HG03565 (cell line): Measurements from ENCODE around the gene PTPRD.

Experiments used
- ATAC-seq: cut with Tn5 transposase; IDR thresholded peaks from one replicate; pipeline ENCODE4 v1.9.1; 2021; ENCODE audit warnings: mild to moderate bottlenecking, moderate library complexity; ENCODE audit not compliant: unreplicated experiment

Gene PTPRD

DNA sequence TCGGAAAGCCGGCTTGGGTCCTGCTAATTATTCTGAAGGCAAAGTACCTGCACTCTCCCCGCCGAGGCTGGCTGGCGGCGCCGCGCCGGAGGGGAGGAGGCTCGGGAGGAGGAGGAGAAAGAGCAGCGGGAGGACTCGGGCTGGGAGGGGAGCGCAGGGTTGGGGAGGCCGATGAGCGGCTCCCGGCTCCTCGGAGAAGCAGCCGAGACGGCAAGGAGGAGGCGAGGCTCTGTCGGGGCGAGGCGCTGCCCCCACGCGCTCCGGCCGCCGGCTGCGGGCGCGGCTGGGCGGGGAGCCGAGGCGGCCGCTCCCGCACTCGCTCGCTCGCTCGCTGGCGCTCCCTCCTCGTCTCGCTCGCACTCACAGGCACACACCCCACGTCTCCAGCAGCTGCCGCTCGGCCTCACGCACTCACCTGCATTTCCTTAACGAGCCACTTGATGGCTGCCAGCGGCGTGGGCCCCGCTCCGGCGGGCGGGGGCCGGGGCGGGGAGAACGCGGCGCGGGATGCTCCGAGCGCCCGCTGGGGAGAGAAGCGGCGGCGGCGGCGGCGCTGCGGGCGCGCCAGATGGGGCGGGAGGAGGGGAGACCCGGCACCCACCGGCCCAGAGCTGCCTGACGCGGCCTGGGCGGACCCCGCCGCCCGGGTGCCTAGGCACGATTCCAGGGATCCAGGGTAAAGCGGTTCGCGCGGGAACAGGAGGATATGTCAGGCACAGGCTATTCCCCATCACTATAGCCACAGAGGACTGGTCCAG is at the start of gene PTPRD:
TSS of gene PTPRD (minus strand) at position 362 of the 758 bp plus-strand sequence.
- ATAC-seq: peak; percentile 95

DNA sequence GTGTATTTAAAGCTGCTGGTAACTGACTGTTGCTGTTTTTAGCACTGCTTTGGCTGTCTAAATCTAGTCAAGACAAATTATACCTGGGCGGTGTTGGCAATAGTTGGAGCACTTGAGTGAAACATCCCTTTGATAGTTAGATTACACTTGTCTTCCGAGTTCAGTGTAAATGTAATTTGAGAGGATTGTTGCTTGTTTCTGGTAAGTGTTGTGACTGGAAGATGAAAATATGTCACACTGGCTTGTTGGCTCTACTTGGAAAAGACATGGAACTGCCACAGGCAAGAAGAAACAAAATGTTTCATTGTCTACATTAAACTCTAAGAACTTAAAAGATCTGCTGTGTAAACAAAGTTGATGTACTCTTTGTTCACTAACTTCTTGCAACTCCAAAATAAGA is 49.2 kb upstream of the PTPRD start:
- ATAC-seq: no peak

DNA sequence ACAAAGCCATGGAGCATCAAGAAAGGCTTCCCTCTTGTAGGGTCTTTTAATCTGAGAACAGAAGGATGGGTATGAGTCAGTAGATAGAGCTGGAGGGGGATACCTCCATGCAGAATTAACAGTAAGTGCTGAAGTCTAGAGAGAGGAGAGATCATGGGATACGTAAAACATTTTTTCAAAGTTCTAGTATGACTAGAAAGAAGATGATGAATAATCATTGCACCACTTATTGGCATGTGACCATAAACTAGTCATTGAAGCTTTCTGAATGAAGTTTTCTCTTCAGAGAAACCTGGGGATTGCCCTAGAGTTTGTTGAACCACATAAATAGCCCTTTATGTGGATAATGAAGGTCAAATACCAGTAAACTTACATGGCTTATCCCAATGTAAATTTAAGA is 48.6 kb upstream of the PTPRD start:
- ATAC-seq: no peak

DNA sequence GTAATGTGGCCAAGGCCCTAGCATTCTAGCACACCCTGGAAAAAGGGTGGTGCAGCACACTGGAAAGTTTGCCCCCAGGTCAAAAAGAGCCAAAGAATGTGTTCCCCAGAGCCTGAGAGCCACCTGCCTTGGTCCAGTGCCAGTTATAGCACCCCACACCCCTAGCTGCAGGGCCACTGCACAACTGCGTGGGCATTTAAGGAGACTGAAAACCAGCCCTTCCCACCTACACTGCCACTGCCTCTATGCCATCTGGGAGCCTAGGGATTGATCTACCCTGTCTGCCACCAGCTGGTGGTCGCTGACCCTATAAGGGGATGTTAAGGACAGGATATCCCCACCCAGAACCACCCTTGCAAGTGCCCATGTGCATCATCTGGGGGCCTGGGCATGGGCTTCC is 38.2 kb upstream of the PTPRD start:
- no peak for ATAC-seq

DNA sequence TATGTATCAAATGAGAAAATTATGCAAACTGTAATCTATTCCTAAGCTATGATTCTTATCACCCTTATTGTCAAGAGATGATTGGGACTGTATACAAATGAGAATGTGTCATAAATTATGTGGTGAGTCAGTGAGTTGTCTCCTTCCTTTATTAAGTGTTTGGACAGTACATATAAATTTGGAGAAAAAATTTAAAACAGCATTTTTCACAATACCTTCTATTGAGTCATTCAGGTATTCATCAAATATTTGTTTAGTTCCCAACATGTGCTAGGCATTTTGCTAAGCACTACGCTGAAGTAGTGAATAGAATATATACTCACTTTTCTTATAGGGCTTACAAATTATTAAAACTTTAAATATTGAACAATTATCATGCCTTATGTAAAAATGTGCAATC is 36.3 kb upstream of the PTPRD start:
- no peak for ATAC-seq

DNA sequence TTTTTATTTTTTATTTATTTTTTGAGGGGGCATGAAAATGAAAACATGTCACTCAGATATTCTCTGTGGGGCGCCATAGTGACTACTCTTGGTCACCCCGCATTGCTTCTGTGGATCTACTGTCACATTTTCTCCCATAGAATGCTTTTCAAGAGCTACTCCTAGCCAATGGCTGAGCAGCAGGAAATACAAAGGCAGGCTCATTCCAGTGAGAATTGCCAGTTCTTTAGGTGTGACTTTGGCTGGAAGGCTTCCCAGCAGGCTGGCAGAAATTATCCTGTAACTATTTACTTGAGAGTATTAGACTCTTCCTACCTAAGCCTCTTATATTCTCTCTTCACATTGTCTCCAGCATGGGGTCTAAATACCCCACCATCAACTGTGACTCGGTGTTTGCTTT is 21.0 kb upstream of the PTPRD start:
- no peak for ATAC-seq

DNA sequence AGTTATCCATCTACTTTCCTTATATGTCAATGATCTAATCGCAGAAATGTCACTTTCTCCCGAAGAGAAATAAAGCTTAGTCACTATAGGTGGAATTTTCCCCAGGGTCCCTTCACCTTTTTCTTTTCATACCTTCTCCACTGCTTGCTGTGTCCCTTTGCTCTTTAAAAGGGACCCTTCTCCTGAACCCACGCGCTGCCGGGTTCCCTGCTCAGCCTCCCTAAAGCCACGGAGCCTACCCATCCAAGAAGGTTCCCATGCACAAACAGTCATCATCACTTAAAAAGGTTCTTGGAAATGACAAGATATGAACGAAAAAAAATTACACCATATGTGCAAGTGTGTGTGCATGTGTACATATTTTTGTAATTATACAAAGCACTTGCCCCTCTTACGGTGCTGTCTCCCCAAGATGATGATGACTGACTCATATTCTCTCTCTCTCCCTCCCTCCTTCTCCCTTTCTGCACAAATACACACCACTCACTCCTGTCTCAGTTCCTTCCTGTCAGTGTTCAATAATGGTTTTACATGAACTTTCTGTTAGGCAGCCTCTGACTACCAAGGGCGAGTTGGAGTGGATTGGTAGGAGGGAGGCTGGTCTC is 1.5 kb upstream of the PTPRD start:
- ATAC-seq: no peak

DNA sequence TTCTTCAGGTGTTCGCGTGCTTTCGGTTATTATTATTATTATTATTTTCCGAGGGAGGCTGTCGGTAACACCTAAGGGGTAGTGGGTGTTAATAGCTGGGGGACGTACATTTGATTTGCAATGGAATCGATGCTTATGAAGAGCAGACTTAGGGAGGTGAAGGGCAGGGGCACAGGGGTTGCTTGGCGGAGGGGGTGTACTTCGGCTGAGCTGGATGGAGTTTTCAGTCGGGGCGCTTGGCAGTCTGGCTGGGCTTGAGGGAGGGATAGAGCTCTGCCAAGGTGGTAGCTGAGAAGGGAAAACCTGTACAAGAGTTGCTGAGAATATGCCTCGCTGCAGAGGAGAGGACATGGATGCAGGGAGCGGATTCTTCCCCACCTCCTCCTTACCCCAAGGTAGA is 617 bp upstream of the PTPRD start:
- ATAC-seq: no peak

DNA sequence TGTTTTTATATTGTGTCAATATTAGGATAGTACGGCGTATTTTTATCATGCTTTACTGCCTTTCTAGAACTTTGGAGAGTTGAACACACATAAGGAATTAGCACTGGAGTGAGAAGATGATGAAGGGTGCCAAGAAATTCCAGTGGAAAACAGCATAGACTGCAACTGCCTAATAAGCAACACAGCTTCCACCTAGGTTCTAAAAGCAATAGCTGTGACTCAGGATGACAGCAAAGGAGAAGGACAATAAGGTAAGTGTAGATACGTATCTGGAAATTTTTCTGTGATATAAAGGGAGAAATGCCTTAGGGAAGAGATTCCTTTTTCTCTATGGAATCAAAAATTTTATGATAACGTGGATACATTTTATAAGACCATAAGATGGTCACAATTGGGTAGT is 7.4 kb downstream of the PTPRD start:
- ATAC-seq: no peak

DNA sequence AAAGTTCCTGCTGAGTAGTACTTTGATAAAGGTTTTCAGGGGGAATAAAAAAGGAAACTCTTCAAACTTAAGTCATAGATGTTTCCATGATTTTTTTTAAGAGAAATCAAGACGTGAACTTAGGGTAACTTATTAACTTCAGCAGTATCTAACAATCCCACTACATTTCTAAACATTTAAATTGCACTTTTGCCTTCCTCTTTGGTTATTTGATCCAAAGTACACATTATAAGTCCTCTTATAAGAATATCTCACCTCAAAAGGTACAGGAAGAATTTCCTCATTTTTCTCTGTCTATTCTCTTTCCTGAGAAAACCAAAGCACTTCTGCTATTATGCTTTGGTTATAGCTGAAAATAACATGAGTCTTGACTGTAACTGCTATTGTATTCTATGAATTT is 7.9 kb downstream of the PTPRD start:
- no peak for ATAC-seq

DNA sequence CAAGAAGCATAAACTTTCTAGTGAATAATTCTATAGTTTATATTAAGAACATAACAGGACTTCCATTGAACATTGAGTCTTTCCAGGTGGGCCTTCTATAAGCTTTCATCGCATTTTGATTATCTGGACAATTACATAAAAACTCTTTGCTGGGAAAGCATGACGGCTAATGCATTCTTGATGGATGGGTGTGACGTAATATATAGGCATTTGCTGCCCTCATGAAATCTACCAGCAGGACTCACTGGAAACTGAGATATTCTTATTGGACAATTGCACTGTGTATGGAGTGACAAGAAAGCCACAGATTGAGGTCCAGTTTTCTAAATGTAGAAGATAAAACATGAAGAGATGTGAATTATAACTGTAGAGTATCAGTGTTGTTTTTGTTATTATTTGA is 15.0 kb downstream of the PTPRD start:
- ATAC-seq: no peak

DNA sequence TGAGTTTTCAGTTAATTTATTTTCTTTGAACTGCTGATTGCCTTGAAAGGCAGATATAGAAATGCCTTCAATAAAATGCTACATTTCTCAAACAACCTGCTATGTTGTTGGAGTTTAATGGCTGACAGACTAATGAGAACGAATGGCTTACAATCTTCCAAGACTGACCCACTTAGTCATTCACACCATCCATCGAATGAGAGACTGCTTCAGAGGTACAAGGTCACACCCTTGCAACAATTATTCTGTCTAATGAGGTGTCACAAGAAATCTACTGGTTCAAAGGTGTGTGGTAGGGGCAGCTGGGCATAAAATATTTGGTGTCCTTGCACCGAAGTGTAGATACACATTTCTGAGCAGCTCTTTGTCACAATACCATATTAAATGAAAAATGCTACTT is 18.3 kb downstream of the PTPRD start:
- ATAC-seq: no peak

DNA sequence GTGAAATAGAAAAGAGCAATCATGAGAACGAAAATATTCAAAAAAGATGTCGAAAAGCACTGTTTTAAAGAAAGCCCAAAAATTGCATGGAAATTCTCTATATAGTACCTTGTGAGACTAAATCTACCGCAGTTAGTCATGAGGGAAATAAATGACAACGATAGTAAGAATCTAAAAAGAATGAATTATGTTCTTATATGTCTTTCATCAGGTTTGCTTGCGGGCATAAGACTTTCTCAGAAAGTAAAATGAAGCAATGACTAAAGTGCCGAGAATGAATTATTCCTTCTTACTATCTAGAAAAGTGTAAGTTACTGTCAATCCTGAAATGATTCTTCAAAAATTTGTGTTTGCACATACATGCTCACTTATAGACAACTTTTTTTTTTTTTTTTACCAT is 26.4 kb downstream of the PTPRD start:
- no peak for ATAC-seq

DNA sequence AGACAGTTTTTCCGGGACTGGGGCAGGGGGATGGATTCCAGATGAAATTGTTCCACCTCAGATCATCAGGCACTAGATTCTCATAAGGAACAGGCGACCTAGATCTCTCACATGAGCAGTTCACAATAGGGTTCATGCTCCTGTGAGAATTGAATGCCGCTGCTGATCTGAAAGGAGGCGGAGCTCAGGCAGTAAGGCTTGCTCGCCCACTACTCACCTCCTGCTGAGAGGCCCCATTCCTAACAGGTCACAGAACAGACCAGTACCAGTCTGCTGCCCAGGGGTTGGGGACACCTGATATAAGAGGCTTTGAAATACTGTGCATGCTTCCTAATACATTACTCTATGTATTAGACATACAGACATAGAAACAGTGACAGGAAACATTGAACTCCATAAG is 41.1 kb downstream of the PTPRD start:
- no peak for ATAC-seq

DNA sequence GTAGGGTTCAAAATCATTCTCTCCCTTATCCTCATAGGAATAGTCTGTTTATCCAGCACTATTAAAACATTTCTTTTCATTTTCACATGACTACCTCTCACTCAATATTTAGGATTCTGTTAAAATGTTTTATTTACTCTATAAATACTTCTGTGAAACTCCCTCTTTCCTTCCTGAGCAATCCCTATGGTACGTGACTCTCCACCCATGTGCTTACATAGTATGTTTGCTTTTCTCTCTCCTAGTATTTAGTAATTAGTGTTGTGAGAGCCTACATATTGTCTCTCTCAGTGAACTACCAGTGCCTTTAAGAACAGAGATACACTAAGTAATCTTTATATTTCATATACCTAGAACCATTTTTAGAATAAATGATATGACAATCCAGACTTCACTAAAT is 46.0 kb downstream of the PTPRD start:
- no peak for ATAC-seq

DNA sequence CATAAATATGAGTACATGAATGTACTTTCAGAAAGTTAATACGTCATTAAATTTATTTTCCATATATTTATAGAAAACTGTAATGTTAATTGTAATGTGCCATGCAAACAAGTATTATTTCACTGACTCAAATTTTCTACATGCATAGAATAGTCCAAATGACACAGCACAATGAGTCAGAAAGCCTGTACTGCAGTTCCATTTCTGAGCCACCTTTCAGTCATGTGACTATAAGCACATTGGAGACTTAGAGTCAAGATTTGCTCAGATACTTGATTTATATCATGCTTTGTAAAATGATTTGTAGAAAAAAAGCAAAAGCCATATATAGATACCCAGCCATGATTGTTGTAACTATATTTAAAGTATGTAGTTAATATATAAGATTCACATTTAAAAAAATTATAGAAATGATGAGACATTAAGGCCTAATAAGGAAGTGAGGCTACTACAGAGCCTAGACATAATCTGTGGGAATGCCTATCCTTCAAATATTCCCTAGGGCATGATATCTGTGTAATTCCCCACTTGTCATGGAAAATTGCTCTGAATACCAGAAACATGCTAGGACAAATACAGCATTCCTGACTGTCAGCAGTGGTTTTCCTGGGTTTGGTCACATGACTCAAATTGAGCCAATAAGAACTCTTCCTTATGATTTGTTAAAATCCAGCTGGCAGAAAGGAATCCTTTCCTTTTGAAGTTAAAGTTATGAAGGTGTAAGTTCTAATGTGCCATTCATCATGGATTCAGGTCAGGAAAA is 50.0 kb downstream of the PTPRD start:
- ATAC-seq: no peak

DNA sequence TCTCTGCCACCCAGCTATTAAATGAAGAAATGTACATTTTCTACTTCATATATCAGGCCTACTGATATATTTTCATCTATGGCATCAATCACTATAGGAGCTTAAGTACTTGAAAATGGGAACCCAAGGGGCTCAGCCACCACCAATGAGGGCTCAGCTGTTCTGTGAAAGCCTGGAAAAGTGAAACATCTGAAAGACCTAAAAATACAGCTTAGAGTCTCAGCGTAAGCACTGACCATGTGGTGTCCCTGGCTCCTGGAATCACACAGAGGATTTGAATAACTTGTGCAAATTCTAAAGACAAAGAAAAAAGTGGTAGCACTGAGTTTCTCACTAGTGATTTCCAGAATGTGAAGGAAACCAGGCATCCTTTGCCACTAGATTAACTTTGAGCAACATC is 64.5 kb downstream of the PTPRD start:
- no peak for ATAC-seq

DNA sequence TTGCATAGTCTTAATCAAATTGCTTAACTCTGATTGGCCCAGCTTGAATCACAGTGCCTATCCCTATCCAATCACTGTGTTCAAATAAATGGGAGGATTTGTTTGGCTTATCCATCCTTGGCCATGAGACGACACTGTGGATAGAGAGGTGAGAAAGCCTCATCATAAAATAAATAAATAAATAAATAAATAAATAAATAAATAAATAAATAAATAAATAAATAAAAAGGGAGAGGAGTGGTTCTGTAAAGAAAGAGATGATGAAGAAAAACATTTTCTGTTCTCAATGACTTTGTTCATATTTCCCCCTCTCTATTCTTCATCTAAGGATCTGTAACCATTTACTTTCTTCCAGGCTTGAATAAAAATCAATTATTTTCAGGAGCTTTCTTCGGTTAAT is 74.7 kb downstream of the PTPRD start:
- no peak for ATAC-seq

DNA sequence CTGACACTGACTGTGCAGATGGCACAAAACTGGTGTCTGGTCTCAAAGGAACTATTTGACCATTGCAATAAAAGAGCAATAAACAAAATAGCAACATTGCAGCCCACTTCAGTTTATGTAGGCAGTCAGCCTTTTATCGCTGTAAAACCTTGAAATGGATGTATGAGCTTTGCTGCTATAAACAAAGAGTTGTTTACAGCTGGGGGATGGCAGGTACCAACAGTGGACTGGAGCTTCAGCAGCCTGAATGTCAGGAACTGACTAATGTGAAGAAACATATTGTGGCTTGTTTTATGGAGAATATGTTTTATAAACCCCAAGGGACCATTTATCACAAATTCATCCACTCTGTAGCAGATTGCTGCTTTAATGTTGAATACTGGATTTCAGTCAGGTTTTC is 78.0 kb downstream of the PTPRD start:
- no peak for ATAC-seq

DNA sequence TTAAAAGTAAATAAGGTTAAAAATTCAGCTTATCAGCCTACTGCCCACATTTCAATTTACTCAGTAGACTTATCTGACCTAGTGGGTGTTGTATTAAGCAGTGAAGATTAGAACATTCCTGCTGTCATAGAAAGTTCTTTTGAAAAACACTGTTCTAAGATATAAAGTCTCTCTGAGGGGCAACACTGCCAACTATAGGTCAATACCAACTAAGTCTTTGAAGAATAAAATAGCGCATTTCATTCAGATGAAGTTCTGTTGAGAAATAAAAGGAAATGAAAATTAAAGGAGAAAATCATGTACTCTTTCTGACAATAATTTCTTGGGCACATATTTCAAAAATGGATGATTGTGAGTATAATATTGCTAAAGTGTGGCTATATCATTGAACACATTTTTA is 86.8 kb downstream of the PTPRD start:
- ATAC-seq: no peak

DNA sequence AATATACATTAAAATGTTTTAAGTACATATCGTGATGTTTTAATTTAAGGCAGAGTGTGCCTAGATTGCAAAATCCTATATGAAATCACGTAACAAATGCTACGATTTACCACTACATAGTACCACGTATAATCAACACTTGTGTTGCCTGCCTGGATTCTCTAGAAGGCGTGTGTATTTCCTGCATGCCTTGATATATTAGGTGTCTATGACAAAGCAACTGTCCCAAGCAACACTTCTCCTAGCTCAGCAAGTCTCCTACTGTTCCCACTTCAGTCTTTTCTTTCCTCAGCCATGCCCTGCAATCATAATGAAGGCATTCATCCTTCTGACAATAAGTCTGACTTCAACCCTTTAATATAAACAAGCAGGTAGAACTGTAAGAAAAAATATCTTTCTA is 89.6 kb downstream of the PTPRD start:
- no peak for ATAC-seq

DNA sequence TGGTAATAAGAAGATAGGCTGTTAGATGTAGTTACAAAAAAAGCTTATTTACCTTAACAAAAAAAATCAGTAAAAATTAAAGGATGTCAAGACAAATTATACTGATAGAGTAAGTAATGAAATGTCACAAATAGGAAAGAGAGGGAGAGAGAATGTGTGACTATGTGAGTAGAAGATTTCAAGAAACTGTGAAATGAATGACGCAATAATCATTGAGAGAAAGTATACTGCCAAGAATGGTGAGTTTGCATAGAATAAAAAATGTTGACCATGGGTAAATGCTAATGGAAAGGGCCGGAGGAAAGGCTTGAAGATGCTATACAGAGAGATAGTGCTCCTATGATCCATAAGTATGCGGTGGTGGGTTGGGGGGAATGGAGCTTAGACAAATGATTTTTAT is 100.7 kb downstream of the PTPRD start:
- ATAC-seq: no peak
